Panc1 (cell line): Measurements from ENCODE around the gene DDX10. TPM values are rescaled to one million over a fixed set of nuclear protein-coding genes. Genes with fewer than 3 reads are reported as not detected.

ENCODE experiments used
- ATAC-seq: fragments of 200-7000 bp; cut with Tn5 transposase; 2 replicates; pipeline ENCODE4 v1.9.1; 2020; ENCODE audit warnings: mild to moderate bottlenecking, moderate library complexity
- BruUV-seq: library from RNA; stranded (reverse); fragments of 400-500 nt; replicated peaks from 2 replicates; lab custom pipeline; 2021; lab: Mats Ljungman, UMichigan
- CTCF ChIA-PET: fragments of 300-600 bp; sonication (Branson Sonifier 250); formaldehyde crosslinking; loops from one replicate; lab custom pipeline; 2022; ENCODE audit warnings: antibody characterized with exemption; lab: Charles Lee
- POLR2A ChIA-PET: fragments of 300-600 bp; sonication (Branson Sonifier 250); formaldehyde crosslinking; loops from one replicate; lab custom pipeline; 2022; ENCODE audit warnings: antibody characterized with exemption; lab: Charles Lee
- DNase-seq: peaks from one replicate; pipeline ENCODE4 v3.0.0-alpha.2; 2010; ENCODE audit warnings: low read depth, low spot score
- H3K27ac ChIP-seq: 2 replicates; pipeline ENCODE4 v1.5.1; 2011; ENCODE audit warnings: mild to moderate bottlenecking, low read length, inconsistent platforms
- H3K27me3 ChIP-seq: fragments of 200-500 bp; sonication (Bioruptor generic); 2 replicates; pipeline ENCODE4 v1.6.0; 2014; ENCODE audit warnings: low read length, inconsistent platforms; ENCODE audit not compliant: control insufficient read depth, insufficient read depth
- H3K36me3 ChIP-seq: fragments of 200-500 bp; sonication (Bioruptor generic); 2 replicates; pipeline ENCODE4 v1.5.1; 2014; ENCODE audit warnings: inconsistent platforms, mild to moderate bottlenecking, low read length, moderate library complexity; ENCODE audit not compliant: control insufficient read depth, insufficient read depth
- H3K4me1 ChIP-seq: 2 replicates; pipeline ENCODE4 v1.5.1; 2011; ENCODE audit warnings: inconsistent platforms, mild to moderate bottlenecking, low read length, moderate library complexity; ENCODE audit not compliant: control insufficient read depth, insufficient read depth
- H3K4me3 ChIP-seq, 2 experiments: 2 replicates each; pipeline ENCODE4 v1.5.1; 2011 to 2012; ENCODE audit warnings: low read depth in 2 of 2, low read length in 2 of 2, mild to moderate bottlenecking in 2 of 2, inconsistent platforms in 1 of 2, moderate library complexity in 1 of 2
- H3K9me3 ChIP-seq: fragments of 200-500 bp; sonication (Bioruptor generic); 2 replicates; pipeline ENCODE4 v1.5.1; 2014; ENCODE audit warnings: low read depth, mild to moderate bottlenecking, inconsistent platforms, low read length, moderate library complexity; ENCODE audit not compliant: control insufficient read depth, insufficient read depth
- POLR2AphosphoS5 ChIP-seq: IDR thresholded peaks from 2 replicates; pipeline ENCODE4 v1.6.1; 2012; ENCODE audit warnings: mild to moderate bottlenecking, low read depth, low read length, moderate library complexity
- SIN3A ChIP-seq: IDR thresholded peaks from 2 replicates; pipeline ENCODE4 v1.6.1; 2012; ENCODE audit warnings: low read depth, mild to moderate bottlenecking, low read length, moderate library complexity, borderline replicate concordance; ENCODE audit not compliant: insufficient read depth
- TCF7L2 ChIP-seq: IDR thresholded peaks from 2 replicates; pipeline ENCODE4 v1.6.1; 2011; ENCODE audit warnings: mild to moderate bottlenecking, low read depth, low read length, inconsistent platforms
- in situ Hi-C: cut with HindIII; loops from 2 replicates; pipeline ENCODE4 v1.10.0; 2016; ENCODE audit warnings: low sequenced_read_pairs, low pct_unique_long_range_greater_than_20kb
- intact Hi-C: fragments of 100-400 bp; cut with micrococcal nuclease; formaldehyde crosslinking; loops from one replicate; pipeline ENCODE4 v1.10.0; 2022; ENCODE audit not compliant: unreplicated experiment
- total RNA-seq: library from RNA; stranded (reverse); gene quantifications from one replicate; pipeline ENCODE4 v1.2.1, GENCODE V29; 2021; ENCODE audit not compliant: unreplicated experiment
- TF ChIP-seq, protein P1 (sequence below): fragments of 450-650 bp; IDR thresholded peaks from 2 replicates; pipeline ENCODE4 v1.5.1; 2017; ENCODE audit warnings: mild to moderate bottlenecking
- TF ChIP-seq, protein P2 (sequence below), 2 experiments: IDR thresholded peaks; 2 replicates each; pipeline ENCODE4 v1.6.1; 2011 to 2012; ENCODE audit warnings: low read depth in 2 of 2, control low read depth in 1 of 2, low read length in 1 of 2, mild to moderate bottlenecking in 1 of 2, moderate library complexity in 1 of 2; ENCODE audit not compliant: insufficient read depth in 1 of 2

DDX10 gene
- total RNA-seq, 1 experiment from 2014 or later = 48.8 TPM

DNA sequence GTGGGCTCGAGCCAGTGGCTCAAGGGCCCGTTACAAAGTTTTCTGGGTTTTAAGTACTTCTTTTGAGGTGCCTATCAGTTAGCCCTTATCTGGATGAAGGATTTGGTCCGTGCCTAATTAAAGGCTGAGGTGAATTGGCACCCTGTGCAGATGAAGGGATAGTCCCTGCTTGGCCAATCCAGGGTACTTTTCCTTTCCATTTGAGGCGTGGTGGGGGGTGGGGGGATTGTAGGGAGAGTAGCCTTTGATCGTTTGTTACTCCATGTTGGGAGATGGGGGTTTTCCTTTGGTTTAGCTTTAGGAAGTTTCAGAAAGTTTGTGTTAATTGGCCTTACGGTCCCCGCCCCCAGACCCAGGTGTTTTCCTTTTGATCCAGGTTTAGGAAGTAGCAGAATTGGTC lies 170.8 kb downstream of the DDX10 start:
- ChIA-PET CTCF (no interaction called here), POLR2A (no interaction called here)

DNA sequence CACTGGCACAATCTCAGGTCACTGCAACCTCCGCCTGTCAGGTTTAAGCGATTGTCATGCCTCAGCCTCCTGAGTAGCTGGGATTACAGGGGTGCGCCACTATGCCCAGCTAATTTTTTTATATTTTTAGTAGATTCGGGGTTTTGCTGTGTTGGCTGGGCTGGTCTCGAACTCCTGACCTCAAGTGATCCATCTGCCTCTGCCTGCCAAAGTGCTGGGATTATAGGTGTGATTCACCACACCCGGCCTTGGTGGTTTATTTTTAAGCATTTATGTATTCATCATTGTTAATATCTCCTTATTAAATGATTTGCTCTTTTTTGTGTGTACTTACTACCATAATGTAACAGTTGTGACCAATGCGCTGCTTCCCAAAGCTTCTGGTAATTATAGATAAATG lies 171.7 kb downstream of the DDX10 start:
- no peak overlapping the region for H3K27ac ChIP-seq
- no TSS peak for BruUV-seq
- DNase-seq = no peak
- no peak overlapping the region for H3K4me3 ChIP-seq
- intact Hi-C loops = no loop called here
- no peaks in the 10 kb centered on the region for H3K9me3 ChIP-seq
- CTCF ChIA-PET = no interaction called here
- in situ Hi-C loops = no loop called here
- no peak for TF ChIP-seq TCF7L2
- POLR2A ChIA-PET = no interaction called here
- H3K27me3 ChIP-seq = no peaks in the 10 kb centered on the region
- no peaks in the 10 kb centered on the region for H3K36me3 ChIP-seq
- H3K4me1 ChIP-seq = no peaks in the 10 kb centered on the region
- ATAC-seq = no peak

More for the DNA sequence above, 170.8 kb downstream of the DDX10 start:
- Histone ChIP-seq H3K36me3 (no peaks in the 10 kb centered on the region), H3K27me3 (no peaks in the 10 kb centered on the region), H3K4me1 (no peaks in the 10 kb centered on the region), H3K27ac (no peak overlapping the region), H3K4me3 (no peak overlapping the region), H3K9me3 (no peaks in the 10 kb centered on the region)
- TF ChIP-seq TCF7L2 = no peak
- TF ChIP-seq SIN3A = no peak
- TF ChIP-seq POLR2AphosphoS5 = no peak
- TF ChIP-seq, protein P1, sequence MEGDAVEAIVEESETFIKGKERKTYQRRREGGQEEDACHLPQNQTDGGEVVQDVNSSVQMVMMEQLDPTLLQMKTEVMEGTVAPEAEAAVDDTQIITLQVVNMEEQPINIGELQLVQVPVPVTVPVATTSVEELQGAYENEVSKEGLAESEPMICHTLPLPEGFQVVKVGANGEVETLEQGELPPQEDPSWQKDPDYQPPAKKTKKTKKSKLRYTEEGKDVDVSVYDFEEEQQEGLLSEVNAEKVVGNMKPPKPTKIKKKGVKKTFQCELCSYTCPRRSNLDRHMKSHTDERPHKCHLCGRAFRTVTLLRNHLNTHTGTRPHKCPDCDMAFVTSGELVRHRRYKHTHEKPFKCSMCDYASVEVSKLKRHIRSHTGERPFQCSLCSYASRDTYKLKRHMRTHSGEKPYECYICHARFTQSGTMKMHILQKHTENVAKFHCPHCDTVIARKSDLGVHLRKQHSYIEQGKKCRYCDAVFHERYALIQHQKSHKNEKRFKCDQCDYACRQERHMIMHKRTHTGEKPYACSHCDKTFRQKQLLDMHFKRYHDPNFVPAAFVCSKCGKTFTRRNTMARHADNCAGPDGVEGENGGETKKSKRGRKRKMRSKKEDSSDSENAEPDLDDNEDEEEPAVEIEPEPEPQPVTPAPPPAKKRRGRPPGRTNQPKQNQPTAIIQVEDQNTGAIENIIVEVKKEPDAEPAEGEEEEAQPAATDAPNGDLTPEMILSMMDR = no peak
- TF ChIP-seq, protein P2, sequence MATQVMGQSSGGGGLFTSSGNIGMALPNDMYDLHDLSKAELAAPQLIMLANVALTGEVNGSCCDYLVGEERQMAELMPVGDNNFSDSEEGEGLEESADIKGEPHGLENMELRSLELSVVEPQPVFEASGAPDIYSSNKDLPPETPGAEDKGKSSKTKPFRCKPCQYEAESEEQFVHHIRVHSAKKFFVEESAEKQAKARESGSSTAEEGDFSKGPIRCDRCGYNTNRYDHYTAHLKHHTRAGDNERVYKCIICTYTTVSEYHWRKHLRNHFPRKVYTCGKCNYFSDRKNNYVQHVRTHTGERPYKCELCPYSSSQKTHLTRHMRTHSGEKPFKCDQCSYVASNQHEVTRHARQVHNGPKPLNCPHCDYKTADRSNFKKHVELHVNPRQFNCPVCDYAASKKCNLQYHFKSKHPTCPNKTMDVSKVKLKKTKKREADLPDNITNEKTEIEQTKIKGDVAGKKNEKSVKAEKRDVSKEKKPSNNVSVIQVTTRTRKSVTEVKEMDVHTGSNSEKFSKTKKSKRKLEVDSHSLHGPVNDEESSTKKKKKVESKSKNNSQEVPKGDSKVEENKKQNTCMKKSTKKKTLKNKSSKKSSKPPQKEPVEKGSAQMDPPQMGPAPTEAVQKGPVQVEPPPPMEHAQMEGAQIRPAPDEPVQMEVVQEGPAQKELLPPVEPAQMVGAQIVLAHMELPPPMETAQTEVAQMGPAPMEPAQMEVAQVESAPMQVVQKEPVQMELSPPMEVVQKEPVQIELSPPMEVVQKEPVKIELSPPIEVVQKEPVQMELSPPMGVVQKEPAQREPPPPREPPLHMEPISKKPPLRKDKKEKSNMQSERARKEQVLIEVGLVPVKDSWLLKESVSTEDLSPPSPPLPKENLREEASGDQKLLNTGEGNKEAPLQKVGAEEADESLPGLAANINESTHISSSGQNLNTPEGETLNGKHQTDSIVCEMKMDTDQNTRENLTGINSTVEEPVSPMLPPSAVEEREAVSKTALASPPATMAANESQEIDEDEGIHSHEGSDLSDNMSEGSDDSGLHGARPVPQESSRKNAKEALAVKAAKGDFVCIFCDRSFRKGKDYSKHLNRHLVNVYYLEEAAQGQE (IDR thresholded peaks at IDR 0.05; ENCODE audit: insufficient read depth in 1 of 2, low read depth in 2 of 2, low read length in 1 of 2) = no peak
- intact Hi-C loops = no loop called here
- BruUV-seq = no TSS peak
- in situ Hi-C loops = no loop called here
- DNase-seq (no peak), ATAC-seq (no peak)

DNA sequence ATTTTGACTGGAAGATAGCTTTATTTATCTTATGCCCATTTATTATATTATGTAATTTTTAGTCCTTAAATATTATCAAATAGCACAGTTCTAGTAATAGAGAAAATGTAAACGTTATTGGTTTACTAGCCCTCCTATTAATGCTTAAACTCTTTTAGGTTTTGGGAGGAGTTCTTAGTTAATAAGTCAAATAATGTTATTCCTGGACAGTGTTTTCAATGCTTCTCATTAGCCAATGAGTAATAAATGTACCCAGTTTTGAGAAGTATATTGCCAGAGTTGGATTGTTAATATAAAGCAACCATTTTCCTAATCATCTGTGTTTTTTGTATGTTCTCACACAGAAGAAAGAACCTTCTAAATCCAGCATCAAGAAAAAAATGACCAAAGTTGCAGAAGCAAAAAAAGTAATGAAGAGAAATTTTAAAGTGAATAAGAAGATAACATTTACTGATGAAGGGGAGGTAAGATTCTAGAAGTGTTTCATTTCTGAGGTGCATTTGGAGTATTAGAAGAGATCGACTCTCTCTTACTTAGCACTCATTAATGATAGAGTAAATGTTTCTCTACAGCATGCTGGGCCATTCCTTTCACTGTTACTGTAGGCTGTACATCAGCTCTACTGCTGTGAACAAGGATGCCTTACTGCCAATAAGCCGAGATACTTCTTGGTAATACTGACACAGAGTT lies 173.4 kb downstream of the DDX10 start:
- H3K27ac ChIP-seq = no peak overlapping the region
- ATAC-seq = no peak
- no TSS peak for BruUV-seq
- intact Hi-C loops (no loop called here), in situ Hi-C loops (no loop called here)
- no peaks in the 10 kb centered on the region for H3K27me3 ChIP-seq
- ChIA-PET CTCF (no interaction called here), POLR2A (no interaction called here)
- no peak for DNase-seq
- H3K4me3 ChIP-seq = no peak overlapping the region
- TF ChIP-seq, protein P2 (IDR thresholded peaks at IDR 0.05; ENCODE audit: insufficient read depth in 1 of 2, low read depth in 2 of 2, low read length in 1 of 2) = no peak
- TF ChIP-seq SIN3A (no peak), TCF7L2 (no peak), POLR2AphosphoS5 (no peak)
- TF ChIP-seq, protein P1 = no peak
- no peaks in the 10 kb centered on the region for H3K4me1 ChIP-seq
- H3K36me3 ChIP-seq = no peaks in the 10 kb centered on the region
- H3K9me3 ChIP-seq = no peaks in the 10 kb centered on the region
